Dedifferentiated amniotic fluid mesenchymal stem cell (primary cell): Measurements from ENCODE around the gene MTIF3.

ENCODE experiments used
- DNase-seq: peaks from one replicate; pipeline ENCODE4 v3.0.0-alpha.2; 2016; ENCODE audit errors: extremely low spot score

Gene MTIF3

DNA sequence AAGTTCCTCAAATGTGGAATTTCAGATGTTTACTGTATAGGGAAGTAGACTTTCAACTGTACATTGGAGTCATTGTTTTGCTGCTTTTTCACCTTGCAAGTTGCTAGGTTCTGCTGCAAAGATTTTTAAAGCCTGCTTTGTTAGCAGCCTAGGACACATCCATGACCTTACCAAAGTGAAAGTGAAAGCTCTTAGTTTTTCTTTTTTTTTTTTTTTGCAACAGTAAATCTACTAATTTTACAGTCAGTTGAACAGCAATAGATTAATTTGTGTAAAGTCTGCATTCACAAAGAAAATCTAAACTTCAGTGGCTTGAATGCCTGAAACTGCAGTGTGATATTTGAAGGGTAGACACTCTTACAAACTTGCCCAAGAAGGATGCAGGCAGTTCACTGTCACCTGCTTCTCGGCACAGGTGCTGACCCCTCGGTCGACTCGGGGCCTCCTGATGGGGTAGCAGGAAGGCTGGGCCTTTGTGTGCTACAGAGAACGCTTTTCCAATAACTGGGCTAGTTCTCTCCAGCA lies 5.0 kb upstream of the MTIF3 start:
- DNase-seq, result no peak

DNA sequence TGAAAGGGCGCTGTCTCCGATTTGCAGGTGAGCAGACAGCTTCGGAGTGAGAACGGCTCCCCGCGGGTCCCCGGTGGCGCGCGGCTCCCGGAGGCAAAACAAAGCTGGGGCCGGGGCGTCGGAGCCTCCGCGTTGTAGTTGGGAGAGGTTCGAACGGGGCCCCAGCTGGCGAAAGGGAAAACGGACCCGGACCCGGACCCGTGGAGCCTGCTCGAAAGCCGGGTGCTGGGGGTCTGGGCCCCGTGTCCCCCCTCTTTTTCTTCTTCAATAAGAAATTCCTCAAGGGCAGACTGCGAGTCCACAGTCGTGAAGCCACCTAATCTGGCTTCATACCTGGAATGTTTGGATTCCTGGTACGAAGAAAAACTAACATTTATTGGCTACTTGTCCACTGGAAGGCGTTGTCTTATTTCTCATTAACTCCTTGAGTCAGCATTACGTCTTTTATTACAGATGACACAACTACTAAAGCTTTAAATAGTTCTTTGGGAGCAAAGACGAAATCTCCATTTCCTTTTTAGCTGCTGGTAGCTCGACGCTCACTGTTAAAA lies 632 bp upstream of the MTIF3 start:
- peak; percentile 33 for DNase-seq

DNA sequence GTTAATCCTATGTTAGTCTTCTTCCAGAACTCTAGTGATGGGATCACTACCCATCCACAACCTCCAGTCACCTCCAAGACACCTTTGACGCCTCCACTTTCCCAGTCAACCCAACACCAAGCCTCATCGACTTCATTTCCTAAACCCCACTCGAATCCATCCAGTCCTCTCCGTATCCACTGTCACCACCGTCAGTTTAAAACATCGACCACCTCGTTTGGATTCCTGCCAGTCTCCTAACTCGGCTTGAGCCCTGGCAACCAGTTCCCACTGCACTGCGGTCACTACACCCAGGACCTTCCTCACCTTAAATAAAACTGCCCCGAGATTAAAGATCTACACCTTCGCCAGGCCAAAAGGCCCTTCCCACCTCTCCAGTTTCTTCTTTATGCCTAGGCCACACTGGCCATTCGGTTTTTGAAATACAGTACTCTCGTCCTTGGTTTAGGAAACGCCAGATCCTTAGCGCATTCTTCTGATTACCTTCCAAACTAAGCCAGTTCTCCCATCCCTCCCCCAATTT lies 1.2 kb downstream of the MTIF3 start:
- no peak for DNase-seq

DNA sequence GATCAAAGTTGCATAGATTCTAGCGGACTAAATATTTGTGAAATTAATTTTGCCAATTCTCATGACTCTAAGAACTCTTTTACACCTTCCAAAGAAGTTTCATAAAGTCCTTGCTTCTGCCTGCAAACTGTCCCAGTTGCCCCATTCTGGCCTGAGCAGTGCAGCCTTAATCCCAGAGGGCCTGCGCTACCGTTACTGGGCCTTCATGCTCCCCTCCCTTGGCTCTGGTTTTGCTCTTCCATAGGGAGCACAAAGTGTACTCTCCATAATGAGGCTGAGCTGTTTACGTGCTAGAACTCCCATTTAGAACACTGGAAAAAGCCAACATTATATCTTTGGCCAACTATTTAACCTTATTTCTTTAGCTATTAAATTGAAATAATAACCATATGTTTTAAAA lies 2.1 kb downstream of the MTIF3 start:
- no peak for DNase-seq

DNA sequence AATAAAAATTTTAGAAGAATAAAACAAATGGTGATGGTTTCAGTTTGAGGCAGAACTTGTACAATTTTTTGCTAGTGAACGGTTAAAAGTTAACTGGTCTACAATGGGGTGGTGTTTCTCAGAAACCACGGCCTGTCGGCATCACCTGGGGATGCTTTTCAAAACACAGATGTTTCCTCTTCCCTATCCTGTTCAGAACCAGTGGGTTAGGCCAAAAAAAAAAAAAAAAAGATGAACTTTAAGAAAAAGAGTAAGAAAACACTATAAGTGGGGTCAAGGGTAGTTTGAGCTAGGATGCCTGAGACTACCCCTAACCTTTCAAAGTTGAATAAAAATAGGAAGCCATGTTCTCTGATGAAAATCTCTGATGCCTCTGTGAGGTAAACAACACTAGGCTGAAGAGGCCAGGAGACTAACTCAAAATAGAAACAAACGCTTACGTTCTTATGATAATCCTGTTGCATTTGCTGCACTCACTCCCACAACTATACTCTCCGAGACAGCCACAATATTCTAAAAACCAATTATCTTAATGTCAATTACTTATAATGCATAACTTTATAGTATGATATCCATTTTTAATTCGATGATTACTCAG lies 3.3 kb downstream of the MTIF3 start:
- no peak for DNase-seq

DNA sequence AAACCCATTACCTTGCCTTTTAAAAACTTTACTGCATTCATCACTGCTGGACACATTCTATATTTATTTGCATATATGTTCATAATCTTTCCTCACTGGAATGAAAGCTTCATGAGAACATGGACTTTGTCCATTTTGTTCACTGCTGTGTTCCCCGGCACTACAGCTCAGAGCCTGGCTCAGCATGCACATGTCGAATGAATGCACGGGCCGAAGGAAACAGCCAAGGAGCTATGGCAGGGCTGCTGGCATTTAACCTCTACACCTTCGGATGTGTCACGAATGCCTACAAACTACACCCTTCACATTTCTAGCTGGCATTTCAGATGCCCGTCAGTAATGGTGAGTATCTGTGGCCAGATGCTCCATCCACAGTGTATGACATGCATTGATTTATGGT lies 7.6 kb downstream of the MTIF3 start:
- DNase-seq, result no peak

DNA sequence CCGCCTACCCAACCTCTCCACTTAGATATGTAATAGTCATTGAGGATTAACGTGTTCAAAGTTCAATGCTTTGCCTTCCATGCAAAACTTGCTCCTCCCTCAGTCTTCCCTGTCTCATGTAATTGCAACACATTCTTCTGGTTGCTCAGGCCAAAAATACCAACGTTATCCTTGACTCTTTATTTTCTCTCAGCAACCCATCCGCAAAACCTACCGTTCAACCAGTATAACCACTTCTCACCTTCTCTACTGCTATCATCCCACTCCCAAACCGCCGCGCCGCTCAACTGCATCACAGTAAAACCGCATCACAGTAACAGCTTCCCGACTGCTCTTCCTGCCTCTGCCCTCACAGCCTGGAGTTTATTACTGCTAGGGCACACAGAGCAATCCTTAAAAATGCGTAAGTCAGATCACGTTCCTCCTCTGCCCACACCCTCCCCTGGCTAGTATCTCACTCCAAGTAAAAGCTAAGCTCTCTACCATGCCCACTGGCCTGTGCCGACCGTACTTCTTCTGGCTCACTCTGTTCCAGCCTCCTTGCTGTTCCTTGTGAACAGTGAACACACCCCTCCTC lies 8.2 kb downstream of the MTIF3 start:
- no peak for DNase-seq

DNA sequence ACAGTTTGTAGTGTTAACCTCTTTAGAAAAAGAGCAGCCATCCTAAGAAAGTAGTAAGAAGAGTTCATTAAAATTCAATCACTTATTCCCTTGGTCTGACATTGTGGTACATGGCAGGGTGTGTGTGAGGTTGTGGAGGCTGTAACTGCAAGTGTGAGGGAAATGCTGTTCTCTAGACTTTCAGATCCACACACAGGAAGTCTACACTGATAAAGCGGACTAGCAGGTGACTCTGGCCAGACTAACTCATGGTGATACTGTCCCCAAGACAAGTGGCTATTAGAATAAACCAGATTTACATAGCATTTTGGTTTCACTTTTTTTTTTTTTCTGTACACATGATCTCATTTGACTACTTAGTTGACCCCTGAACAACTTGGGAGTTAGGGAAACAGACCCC lies 10.0 kb downstream of the MTIF3 start:
- no peak for DNase-seq

DNA sequence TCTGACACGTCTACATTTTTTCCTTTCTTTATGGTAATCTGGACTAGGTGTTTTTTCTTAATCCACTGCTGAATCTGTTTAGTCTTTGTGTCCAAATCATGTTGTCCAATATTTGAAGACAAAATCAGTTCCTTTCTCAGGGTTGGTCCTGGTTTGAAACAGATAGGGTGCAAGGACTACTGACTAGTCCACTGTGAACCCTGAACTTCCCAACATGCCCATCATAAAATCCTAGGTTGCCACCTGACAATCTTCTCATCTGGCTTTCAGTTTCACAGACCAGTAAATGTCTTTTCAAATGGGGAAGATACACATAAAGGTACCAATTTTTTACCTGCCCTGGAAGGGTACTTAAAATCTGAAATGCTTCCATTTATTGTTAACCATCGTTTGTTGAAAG lies 13.2 kb downstream of the MTIF3 start:
- DNase-seq, result no peak

DNA sequence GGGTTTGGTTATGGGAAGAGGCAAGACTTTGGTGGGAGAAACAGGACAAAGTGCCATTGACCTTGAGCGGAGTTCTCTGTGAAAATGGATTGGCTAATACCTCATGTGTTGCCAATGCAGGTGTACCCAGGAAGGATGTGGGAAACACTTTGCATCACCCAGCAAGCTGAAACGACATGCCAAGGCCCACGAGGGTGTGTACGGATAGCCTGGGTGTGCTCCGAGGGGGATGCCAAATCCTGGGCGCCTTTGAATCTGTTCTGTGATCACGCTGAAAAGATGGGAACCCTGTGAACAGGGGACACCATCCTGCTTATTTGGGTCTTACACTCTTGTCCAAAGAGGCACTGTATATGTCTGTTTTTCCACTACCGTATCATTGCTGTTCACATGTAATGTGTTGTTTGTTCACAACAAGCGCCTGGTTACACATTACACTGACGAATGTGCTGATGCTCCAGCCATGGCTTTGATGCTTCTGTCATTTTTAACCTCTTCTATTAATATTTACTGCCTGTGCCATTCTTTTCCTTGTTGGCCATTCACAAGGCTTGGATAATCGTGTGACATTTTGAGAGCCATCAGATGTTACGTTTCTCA lies 17.7 kb downstream of the MTIF3 start:
- no peak for DNase-seq

DNA sequence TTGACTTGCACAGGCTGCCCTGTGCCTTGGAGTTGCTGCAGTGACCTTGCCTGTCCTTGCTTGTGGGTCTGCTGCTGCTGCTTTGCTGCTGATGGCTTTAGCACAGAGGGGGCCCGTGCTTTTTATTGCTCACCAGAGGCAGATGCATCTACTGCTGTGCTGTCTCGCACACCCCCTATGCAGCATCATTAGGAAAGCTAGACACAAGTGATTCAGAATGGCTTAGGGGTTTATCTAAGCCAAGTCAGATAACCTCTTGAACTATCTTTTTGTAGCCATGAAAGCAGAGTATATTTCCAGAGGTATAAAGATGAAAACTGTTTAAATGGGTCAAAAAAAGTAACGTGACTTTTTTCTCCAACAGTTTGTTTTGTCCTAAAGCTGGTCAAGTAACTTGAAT lies 18.2 kb downstream of the MTIF3 start:
- DNase-seq, result no peak

DNA sequence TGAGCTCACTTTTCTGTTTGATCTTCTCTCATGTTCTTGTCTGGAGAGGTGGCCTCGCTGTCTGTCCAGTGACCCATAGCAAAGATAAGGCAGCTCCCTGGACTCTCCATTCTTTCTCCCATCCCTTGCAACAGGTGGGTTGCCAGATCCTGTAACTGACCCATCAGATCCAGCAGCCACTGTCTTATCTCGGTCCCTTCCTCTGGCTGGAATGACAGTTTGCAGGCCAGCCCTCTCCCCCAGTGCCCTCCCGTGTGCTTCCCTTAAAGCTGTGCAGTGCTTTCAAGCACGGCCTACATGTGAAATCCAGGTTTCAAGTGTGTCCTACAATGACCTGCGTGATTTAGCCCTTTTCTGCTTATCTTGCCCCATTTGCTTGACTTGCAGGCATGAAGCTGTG lies 22.2 kb downstream of the MTIF3 start:
- DNase-seq, result no peak

DNA sequence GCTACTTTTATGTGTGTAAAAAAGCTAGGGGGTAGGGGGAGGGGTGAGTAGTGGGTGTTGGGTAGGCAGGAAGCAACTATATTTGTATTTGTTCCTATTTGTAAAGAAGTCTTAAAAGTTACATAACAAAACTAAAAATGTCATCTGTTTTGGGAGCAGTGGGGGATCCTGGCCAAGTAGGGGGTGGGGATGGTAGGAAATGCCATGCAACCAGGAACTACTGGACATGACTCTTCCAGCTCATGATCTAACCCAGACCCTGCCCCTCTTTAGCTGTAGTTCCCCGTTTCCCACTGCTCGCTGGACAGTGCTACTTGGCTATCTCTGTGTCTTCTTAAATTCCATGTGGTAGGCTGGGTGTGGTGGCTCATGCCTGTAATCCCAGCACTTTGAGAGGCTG lies 22.7 kb downstream of the MTIF3 start:
- DNase-seq, result no peak

DNA sequence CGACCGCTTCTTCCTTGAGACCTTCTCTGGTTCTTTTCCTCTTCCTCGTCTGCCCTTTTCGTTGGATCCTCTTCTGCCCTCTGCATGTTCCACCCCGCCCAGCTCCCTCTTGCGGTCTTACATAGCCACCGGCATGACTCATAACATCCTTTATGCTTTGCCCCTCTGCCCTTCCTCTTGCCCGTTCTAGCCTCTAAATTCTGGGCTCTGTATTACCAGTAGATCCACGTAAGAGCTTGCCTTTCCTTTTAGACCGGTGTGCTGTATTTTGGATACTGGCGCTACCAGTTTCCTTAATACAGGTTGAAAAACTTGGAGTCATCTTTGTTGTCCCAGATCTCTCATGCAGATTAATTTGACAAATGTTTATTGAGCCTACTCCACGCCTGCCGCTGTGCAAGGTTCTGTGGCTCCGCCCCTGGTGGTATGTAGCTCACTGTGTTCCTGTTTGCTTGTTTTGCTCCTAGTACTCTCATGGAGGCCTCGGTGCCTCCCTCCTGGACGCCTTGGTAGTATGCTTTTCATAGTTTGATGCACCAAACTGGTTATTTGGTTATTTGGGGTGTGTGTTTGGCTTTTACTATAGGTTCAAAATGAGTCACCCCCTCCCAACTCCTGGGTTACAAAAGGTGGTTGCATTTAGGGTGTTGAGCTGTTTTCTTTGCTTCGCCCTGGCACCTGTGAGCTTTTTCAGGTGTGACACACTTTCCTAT lies 24.3 kb downstream of the MTIF3 start:
- DNase-seq, result peak; percentile 42

DNA sequence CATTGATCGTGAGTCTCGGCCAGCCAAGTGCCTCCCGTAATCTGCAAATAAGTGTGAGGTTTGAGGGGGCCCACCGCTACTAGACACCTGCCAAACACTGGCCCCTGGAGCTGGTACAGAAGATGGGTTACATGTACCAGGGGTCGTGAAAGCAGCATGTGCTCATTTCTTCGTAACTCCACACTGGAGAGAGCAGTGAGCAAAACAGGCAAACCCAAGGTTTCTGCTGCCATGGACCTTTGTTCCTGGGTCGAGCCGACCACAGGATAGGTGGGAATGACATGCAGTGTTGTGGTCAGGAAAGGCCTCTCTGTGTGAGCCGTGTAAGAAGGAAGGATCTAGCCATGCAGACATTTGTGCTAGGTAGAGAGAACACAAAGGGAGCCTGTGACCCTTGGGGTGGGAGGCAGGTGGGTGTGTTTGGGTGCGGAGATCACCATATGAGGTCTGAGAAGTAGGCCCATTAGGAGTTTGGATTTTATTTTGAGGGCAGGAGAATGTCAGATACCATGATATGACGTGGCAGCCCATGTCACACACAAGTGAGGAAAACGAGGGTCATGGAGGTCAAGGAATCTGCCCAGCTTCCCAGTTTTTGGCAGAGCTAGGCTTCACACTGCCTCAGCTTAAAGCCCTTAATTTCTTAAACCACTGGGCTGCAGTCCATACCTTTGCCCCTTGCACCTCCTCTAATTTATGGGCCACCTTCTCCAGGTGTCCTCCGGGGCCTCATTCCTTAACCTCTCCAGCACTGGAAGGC lies 25.0 kb downstream of the MTIF3 start:
- DNase-seq, result no peak

DNA sequence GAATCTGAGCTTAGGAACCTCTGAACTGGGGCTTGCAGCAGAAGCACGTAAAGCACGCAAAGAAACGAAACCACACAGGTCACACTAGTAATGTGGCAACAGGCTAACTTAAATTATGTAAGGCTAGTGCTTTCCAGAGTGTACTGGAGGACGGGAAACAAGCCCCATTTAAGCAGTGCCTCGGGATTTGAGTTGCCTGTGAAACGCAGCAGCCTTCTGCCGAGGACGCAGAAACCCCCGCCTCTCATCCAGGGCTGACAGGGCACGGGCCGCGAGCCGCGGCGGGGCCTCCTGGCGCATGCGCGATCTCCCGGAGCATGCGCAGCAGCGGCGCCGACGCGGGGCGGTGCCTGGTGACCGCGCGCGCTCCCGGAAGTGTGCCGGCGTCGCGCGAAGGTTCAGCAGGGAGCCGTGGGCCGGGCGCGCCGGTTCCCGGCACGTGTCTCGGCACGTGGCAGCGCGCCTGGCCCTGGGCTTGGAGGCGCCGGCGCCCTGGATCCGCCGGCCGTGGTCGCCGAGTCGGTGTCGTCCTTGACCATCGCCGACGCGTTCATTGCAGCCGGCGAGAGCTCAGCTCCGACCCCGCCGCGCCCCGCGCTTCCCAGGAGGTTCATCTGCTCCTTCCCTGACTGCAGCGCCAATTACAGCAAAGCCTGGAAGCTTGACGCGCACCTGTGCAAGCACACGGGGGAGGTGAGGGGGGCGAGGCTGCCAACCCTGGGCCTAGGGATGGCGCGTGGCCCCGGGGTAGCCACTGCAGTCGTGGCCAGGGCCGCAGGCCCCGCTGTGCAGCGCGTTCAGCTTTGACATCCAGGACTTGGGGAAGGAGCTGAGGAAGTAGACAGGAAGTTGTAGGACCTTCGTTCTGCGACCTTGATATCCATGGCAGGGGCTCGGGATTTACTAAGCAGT lies 25.9 kb downstream of the MTIF3 start, which contains the start of gene GTF3A:
Gene GTF3A (plus strand): TSS at position 374 of the 912 bp plus-strand sequence.
- DNase-seq, result peak; percentile 67

DNA sequence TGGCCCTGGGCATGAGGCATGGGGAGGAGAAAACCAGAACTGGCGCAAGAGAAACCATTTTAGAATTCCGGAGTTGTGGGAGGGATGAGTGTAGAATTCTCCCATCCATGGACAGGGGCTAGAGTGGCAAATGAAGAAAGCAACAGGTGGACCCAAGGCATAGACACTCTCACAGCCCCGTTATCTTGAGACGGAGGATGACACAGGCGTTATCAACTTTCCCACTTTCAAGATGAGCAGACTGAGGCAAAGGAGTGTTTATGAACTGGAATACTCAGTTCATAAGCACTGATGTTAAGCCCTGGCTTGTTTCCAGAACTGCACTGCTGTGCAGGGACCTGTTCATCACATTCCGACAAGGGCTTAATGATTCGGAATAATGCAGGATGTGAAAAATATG lies 27.0 kb downstream of the MTIF3 start:
- DNase-seq, result no peak

DNA sequence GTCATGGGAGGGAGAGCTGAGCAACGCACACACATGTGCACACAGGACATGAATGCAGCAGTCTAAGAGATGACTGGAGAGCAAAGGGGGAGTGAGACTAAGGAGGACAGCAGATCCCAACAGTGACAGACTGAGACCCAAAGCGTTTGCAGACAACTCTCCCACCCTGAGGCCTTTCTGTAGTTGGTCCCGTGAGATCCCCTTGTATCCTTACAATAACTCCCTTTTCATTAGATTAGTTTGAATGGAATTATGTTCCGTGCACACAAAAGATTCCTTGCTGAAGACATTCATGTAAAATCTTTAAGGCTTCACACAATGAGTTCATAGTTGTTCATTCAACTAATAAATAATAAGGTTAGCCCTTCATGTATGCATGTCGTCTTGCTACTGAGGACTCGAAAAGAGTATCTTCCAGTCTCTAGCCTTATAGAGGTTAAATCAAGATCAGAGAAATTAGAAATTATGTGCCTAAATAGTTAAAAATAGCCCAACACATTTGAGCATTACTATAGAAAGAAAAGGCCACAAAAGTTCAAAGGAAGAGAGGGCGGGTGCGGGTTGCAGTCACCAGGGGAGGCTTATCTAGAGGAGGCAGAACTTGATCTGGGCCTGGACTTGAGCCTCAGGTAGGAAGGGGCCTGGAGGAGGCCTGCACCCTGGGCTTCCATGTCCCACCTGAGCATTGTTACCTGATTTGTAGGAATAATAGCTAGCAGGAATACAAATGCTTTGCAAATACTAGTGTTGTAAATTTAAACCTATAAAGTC lies 29.1 kb downstream of the MTIF3 start:
- DNase-seq, result no peak

DNA sequence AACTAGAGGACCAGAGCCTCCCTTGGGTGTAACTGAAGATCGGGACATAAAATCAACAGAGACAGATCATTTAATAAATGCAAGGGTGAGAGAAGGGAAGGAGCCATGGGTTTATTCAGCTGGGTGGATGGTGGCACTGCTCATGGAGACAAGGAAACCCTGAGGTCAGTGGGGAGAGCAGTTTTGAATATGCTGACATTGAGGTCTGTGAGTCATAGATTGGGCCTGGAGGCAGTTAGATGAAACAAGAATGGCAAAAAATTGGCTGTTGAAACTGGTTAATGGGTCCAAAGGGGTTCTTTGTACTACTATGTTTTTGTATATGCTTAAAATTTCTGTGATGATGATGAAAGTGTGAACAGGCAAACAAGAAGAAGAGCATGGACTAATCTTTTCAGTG lies 31.0 kb downstream of the MTIF3 start:
- DNase-seq, result no peak

DNA sequence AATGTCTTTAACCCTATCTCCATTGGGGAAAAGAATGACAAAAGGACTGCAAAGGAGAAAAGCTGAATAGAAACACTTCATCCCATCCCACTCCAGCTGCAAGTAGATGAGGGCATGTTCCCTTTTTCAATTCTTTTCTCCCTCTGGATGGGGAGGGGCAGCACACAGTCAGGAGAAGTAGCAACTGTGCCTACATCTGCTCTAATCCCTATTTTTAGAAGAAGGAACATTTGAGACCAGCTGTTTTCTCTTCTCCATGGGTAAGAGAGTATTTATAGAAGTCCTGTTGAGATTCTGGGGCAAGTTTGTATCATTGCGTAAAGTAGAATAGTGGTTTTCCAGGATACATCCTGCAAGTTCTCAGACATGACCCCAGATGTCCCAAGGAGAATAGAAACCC lies 35.2 kb downstream of the MTIF3 start:
- DNase-seq, result no peak
